ENCODE data around the gene SARS2.

DNA sequence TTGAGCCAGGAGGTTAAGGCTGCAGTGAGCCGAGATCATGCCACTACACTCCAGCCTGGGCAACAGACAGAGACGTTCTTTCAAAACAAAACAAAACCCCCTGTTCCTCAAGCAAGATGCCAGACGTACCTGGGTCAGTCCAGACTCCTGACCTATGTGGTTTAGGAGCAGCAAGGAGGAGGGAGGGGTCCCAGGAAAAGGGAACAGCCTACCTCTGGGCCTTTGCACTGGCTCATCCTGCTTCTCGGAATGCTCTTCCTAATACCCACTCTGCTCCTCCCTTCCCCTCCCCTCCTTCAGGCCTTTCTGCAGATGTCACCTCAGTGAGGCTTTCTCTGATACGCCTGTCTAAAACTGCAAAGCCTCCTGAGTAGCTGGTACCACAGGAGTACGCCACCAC is 62.0 kb downstream of the SARS2 start:
- TF ChIP-seq, protein P1, sequence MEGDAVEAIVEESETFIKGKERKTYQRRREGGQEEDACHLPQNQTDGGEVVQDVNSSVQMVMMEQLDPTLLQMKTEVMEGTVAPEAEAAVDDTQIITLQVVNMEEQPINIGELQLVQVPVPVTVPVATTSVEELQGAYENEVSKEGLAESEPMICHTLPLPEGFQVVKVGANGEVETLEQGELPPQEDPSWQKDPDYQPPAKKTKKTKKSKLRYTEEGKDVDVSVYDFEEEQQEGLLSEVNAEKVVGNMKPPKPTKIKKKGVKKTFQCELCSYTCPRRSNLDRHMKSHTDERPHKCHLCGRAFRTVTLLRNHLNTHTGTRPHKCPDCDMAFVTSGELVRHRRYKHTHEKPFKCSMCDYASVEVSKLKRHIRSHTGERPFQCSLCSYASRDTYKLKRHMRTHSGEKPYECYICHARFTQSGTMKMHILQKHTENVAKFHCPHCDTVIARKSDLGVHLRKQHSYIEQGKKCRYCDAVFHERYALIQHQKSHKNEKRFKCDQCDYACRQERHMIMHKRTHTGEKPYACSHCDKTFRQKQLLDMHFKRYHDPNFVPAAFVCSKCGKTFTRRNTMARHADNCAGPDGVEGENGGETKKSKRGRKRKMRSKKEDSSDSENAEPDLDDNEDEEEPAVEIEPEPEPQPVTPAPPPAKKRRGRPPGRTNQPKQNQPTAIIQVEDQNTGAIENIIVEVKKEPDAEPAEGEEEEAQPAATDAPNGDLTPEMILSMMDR (conservative IDR thresholded peaks at IDR 0.05 in 1 of 2, IDR thresholded peaks at IDR 0.05 in 1 of 2; ENCODE audit: low read depth in 1 of 2, low read length in 2 of 2) = no peak
- no peak for TF ChIP-seq EZH2 (IDR thresholded peaks at IDR 0.05; ENCODE audit: low read length, missing control alignments)
